Trophoblast cell (in vitro differentiated cells and primary cell): ENCODE data around the gene RRP7A.
"Not testable (repeated sequence)": the region's sequence is repeated elsewhere in the genome, so short reads cannot be mapped to it uniquely, and the experiment has no call there.

Experiments
- DNase-seq, 2 donors: peaks; one replicate each; pipeline ENCODE4 v3.0.0-alpha.2; 2016
- H2AFZ ChIP-seq: 2 replicates; pipeline ENCODE4 v1.6.1; 2013; ENCODE audit warnings: low read length, moderate library complexity, mild to moderate bottlenecking; ENCODE audit not compliant: insufficient read depth, poor library complexity
- H2AK5ac ChIP-seq: 2 replicates; pipeline ENCODE4 v1.6.1; 2013; ENCODE audit warnings: mild to moderate bottlenecking, low read length
- H2BK120ac ChIP-seq: 2 replicates; pipeline ENCODE4 v1.6.1; 2013; ENCODE audit warnings: low read length, mild to moderate bottlenecking, moderate library complexity; ENCODE audit not compliant: insufficient read depth, poor library complexity
- H2BK12ac ChIP-seq: 2 replicates; pipeline ENCODE4 v1.6.1; 2013; ENCODE audit warnings: mild to moderate bottlenecking, low read length, moderate library complexity
- H2BK5ac ChIP-seq: 2 replicates; pipeline ENCODE4 v1.6.1; 2013; ENCODE audit warnings: low read length, low read depth, moderate library complexity, mild to moderate bottlenecking; ENCODE audit not compliant: poor library complexity
- H3K14ac ChIP-seq: 2 replicates; pipeline ENCODE4 v1.6.1; 2013; ENCODE audit warnings: mild to moderate bottlenecking, low read length
- H3K18ac ChIP-seq: 2 replicates; pipeline ENCODE4 v1.6.1; 2013; ENCODE audit warnings: mild to moderate bottlenecking, low read length
- H3K23ac ChIP-seq: 2 replicates; pipeline ENCODE4 v1.6.1; 2013; ENCODE audit warnings: low read length
- H3K27ac ChIP-seq: 2 replicates; pipeline ENCODE4 v1.5.1; 2013; ENCODE audit warnings: low read depth, mild to moderate bottlenecking, inconsistent platforms, low read length, moderate library complexity
- H3K27me3 ChIP-seq: 2 replicates; pipeline ENCODE4 v1.6.1; 2013; ENCODE audit warnings: inconsistent platforms, mild to moderate bottlenecking, low read length, moderate library complexity; ENCODE audit not compliant: insufficient read depth
- H3K36me3 ChIP-seq, 2 experiments: 1 replicate in 1 of 2; 2 replicates in 1 of 2; pipeline ENCODE4 v1.6.1; 2013; ENCODE audit warnings: low read length in 2 of 2, mild to moderate bottlenecking in 2 of 2, moderate library complexity in 1 of 2; ENCODE audit not compliant: insufficient read depth in 2 of 2, control insufficient read depth in 1 of 2
- H3K4ac ChIP-seq: 2 replicates; pipeline ENCODE4 v1.6.1; 2013; ENCODE audit warnings: low read depth, mild to moderate bottlenecking, low read length, moderate library complexity
- H3K4me1 ChIP-seq, 2 experiments: 1 replicate in 1 of 2; 2 replicates in 1 of 2; pipeline ENCODE4 v1.6.1; 2013; ENCODE audit warnings: low read length in 2 of 2, mild to moderate bottlenecking in 2 of 2, moderate library complexity in 1 of 2; ENCODE audit not compliant: insufficient read depth in 2 of 2, control insufficient read depth in 1 of 2
- H3K4me2 ChIP-seq: 2 replicates; pipeline ENCODE4 v1.6.1; 2013; ENCODE audit warnings: inconsistent platforms, mild to moderate bottlenecking, low read length, moderate library complexity
- H3K4me3 ChIP-seq: 2 replicates; pipeline ENCODE4 v1.5.1; 2013; ENCODE audit warnings: mild to moderate bottlenecking, low read depth, low read length, inconsistent platforms
- H3K79me1 ChIP-seq: one replicate; pipeline ENCODE4 v1.6.1; 2013; ENCODE audit warnings: low read length
- H3K79me2 ChIP-seq: 2 replicates; pipeline ENCODE4 v1.6.1; 2013; ENCODE audit warnings: low read length, mild to moderate bottlenecking; ENCODE audit not compliant: control insufficient read depth, insufficient read depth, poor library complexity
- H3K9ac ChIP-seq: 2 replicates; pipeline ENCODE4 v1.6.1; 2013; ENCODE audit warnings: mild to moderate bottlenecking, low read length
- H3K9me3 ChIP-seq: 2 replicates; pipeline ENCODE4 v1.6.1; 2013; ENCODE audit warnings: low read depth, mild to moderate bottlenecking, control low read depth, inconsistent platforms, low read length; ENCODE audit not compliant: insufficient read depth
- H4K12ac ChIP-seq: 2 replicates; pipeline ENCODE4 v1.6.1; 2013; ENCODE audit warnings: low read depth, mild to moderate bottlenecking, low read length, moderate library complexity
- H4K8ac ChIP-seq: 2 replicates; pipeline ENCODE4 v1.6.1; 2013; ENCODE audit warnings: low read depth, mild to moderate bottlenecking, low read length, moderate library complexity
- H4K91ac ChIP-seq: one replicate; pipeline ENCODE4 v1.6.1; 2013; ENCODE audit warnings: low read depth, mild to moderate bottlenecking, low read length, moderate library complexity
- WGBS: extraction: QIAGEN DNeasy Blood & Tissue Kit; methylation state at CpG from one replicate; pipeline ENCODE4 v1.1.7; 2013; ENCODE audit warnings: missing lambda C conversion rate; ENCODE audit not compliant: insufficient read length, insufficient coverage; ENCODE audit errors: extremely low coverage; 5-methylcytosine and 5-hydroxymethylcytosine counted together

The RRP7A gene

DNA sequence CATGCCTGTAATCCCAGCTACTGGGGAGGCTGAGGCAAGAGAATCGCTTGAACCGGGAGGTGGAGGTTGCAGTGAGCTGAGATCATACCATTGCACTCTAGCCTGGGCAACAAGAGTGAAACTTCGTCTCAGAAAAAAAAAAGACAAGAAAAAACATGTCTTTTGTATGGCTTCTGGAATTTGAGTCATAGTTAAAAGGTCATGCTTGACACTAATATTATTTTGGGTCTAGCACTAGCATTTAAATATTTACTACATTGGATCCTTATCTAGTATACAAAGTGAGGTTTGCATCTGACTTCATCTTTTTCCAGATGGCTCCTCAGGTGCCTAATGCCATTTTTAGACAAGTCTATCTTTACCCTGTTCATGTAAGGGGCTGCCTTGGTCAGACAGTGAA, 44.3 kb upstream of the RRP7A start:
- not testable (repeated sequence) for H3K4me3 ChIP-seq, H4K12ac ChIP-seq, H3K27ac ChIP-seq, H3K14ac ChIP-seq, DNase-seq, H2BK5ac ChIP-seq, H3K79me2 ChIP-seq, H3K18ac ChIP-seq, H3K9ac ChIP-seq, H3K23ac ChIP-seq, H3K79me1 ChIP-seq, H2BK120ac ChIP-seq, H3K9me3 ChIP-seq, H2AK5ac ChIP-seq, H3K27me3 ChIP-seq, H3K4ac ChIP-seq, H2AFZ ChIP-seq, H3K4me2 ChIP-seq, H3K36me3 ChIP-seq, H4K91ac ChIP-seq, H4K8ac ChIP-seq, H2BK12ac ChIP-seq
- no CpG with 5 or more reads among the region's 3 CpGs for WGBS
- peaks cover 17 to 22% of the 10 kb centered on the region in 2 experiments for H3K4me1 ChIP-seq

DNA sequence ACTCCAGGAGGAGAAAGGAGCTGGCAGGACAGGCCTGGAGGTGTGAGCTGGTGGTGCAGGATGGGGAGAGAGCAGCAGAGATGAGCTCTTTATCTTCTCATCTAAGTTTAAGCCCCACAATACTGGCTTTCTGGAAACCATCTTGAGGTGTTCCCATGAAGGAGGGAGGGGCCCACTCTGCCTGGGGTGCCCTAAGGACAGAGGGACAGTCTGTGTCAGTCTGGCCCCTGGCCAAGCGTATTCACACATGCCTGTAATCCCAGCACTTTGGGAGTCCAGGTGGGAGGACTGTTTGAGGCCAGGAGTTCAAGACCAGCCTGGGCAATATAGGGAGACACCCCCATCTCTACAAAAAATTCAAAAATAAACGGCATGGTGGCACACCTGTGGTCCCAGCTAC, 43.1 kb upstream of the RRP7A start:
- WGBS: no CpG with 5 or more reads among the region's 2 CpGs
- H3K23ac ChIP-seq: no peak overlapping the region
- H3K14ac ChIP-seq: no peak overlapping the region
- peak overlapping the region; percentile 7 for H3K27ac ChIP-seq
- H4K12ac ChIP-seq: no peak overlapping the region
- H3K36me3 ChIP-seq: no peaks in the 10 kb centered on the region
- H2BK12ac ChIP-seq: no peak overlapping the region
- H3K4me1 ChIP-seq: peaks cover 17 to 22% of the 10 kb centered on the region in 2 experiments
- peak overlapping the region; percentile 27 for H2BK5ac ChIP-seq
- no peak overlapping the region for H3K9ac ChIP-seq
- no peak overlapping the region for H3K4me3 ChIP-seq
- H3K4ac ChIP-seq: no peak overlapping the region
- H4K8ac ChIP-seq: no peak overlapping the region
- no peak overlapping the region for H3K18ac ChIP-seq
- H3K79me2 ChIP-seq: peaks cover 1% of the 10 kb centered on the region
- H3K79me1 ChIP-seq: peaks cover 3% of the 10 kb centered on the region
- H2AK5ac ChIP-seq: no peak overlapping the region
- no peak overlapping the region for H2AFZ ChIP-seq
- H4K91ac ChIP-seq: no peak overlapping the region
- no peaks in the 10 kb centered on the region for H3K9me3 ChIP-seq
- H2BK120ac ChIP-seq: no peak overlapping the region
- no peak for DNase-seq
- H3K4me2 ChIP-seq: no peak overlapping the region
- H3K27me3 ChIP-seq: no peaks in the 10 kb centered on the region

GRCh38 chr22:42562279-42562678, 42.7 kb upstream of the RRP7A start:
- H3K4me2 ChIP-seq: peak overlapping the region; percentile 14
- H4K91ac ChIP-seq: peak overlapping the region; percentile 39
- H3K14ac ChIP-seq: peak overlapping the region; percentile 22
- H2AK5ac ChIP-seq: no peak overlapping the region
- no peak overlapping the region for H2BK120ac ChIP-seq
- peaks cover 17 to 22% of the 10 kb centered on the region in 2 experiments for H3K4me1 ChIP-seq
- peak overlapping the region; percentile 13 for H4K8ac ChIP-seq
- H3K27ac ChIP-seq: peak overlapping the region; percentile 31
- no peak overlapping the region for H4K12ac ChIP-seq
- H3K18ac ChIP-seq: peak overlapping the region; percentile 43
- no peak overlapping the region for H3K4me3 ChIP-seq
- H2BK12ac ChIP-seq: no peak overlapping the region
- H3K9me3 ChIP-seq: no peaks in the 10 kb centered on the region
- H3K9ac ChIP-seq: no peak overlapping the region
- DNase-seq: no peak
- H3K79me2 ChIP-seq: peaks cover 1% of the 10 kb centered on the region
- no peak overlapping the region for H3K23ac ChIP-seq
- H3K27me3 ChIP-seq: no peaks in the 10 kb centered on the region
- no peak overlapping the region for H2AFZ ChIP-seq
- WGBS: no CpG with 5 or more reads among the region's 8 CpGs
- peak overlapping the region; percentile 27 for H2BK5ac ChIP-seq
- no peaks in the 10 kb centered on the region for H3K36me3 ChIP-seq
- H3K4ac ChIP-seq: no peak overlapping the region
- H3K79me1 ChIP-seq: peaks cover 3% of the 10 kb centered on the region

- H3K79me1 ChIP-seq: peaks cover 3% of the 10 kb centered on the region
- no peak overlapping the region for H3K14ac ChIP-seq
- WGBS: no CpG with 5 or more reads among the region's 5 CpGs
- DNase-seq: no peak
- peak overlapping the region; percentile 30 for H3K18ac ChIP-seq
- no peak overlapping the region for H2BK5ac ChIP-seq
- H4K12ac ChIP-seq: no peak overlapping the region
- no peak overlapping the region for H3K4me3 ChIP-seq
- peak overlapping the region; percentile 16 for H2AK5ac ChIP-seq
- H3K23ac ChIP-seq: no peak overlapping the region
- H3K27me3 ChIP-seq: no peaks in the 10 kb centered on the region
- no peak overlapping the region for H2BK120ac ChIP-seq
- peak overlapping the region; percentile 8 for H3K4me2 ChIP-seq
- H3K9me3 ChIP-seq: no peaks in the 10 kb centered on the region
- H4K91ac ChIP-seq: no peak overlapping the region
- no peak overlapping the region for H2BK12ac ChIP-seq
- no peak overlapping the region for H2AFZ ChIP-seq
- peaks cover 1% of the 10 kb centered on the region for H3K79me2 ChIP-seq
- H3K4me1 ChIP-seq: peaks cover 17 to 22% of the 10 kb centered on the region in 2 experiments
- no peak overlapping the region for H3K9ac ChIP-seq
- H3K27ac ChIP-seq: peak overlapping the region; percentile 31
- no peak overlapping the region for H3K4ac ChIP-seq
- H3K36me3 ChIP-seq: no peaks in the 10 kb centered on the region
- no peak overlapping the region for H4K8ac ChIP-seq
These were observed 42.3 kb upstream of the RRP7A start for GRCh38 chr22:42561856-42562255.
